VCaP (cell line): ENCODE measurements around the gene ANKRD11.
"Not testable (repeated sequence)": the region's sequence is repeated elsewhere in the genome, so short reads cannot be mapped to it uniquely, and the experiment has no call there.

Experiments
- H3K27ac ChIP-seq: fragments of 450-650 bp; 2 replicates; pipeline ENCODE4 v1.5.1; 2017
- TF ChIP-seq, protein P1 (sequence below): fragments of 450-650 bp; conservative IDR thresholded peaks from 2 replicates; pipeline ENCODE4 v1.5.1; 2017; ENCODE audit warnings: mild to moderate bottlenecking, moderate library complexity

The ANKRD11 gene

GRCh38 chr16:89385712-89386111 is 104.6 kb downstream of the ANKRD11 start:
- TF ChIP-seq, protein P1, sequence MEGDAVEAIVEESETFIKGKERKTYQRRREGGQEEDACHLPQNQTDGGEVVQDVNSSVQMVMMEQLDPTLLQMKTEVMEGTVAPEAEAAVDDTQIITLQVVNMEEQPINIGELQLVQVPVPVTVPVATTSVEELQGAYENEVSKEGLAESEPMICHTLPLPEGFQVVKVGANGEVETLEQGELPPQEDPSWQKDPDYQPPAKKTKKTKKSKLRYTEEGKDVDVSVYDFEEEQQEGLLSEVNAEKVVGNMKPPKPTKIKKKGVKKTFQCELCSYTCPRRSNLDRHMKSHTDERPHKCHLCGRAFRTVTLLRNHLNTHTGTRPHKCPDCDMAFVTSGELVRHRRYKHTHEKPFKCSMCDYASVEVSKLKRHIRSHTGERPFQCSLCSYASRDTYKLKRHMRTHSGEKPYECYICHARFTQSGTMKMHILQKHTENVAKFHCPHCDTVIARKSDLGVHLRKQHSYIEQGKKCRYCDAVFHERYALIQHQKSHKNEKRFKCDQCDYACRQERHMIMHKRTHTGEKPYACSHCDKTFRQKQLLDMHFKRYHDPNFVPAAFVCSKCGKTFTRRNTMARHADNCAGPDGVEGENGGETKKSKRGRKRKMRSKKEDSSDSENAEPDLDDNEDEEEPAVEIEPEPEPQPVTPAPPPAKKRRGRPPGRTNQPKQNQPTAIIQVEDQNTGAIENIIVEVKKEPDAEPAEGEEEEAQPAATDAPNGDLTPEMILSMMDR, result no peak
- no peak overlapping the region for H3K27ac ChIP-seq

- TF ChIP-seq, protein P1, result no peak
- no peak overlapping the region for H3K27ac ChIP-seq
These were observed 106.1 kb downstream of the ANKRD11 start for GRCh38 chr16:89384282-89384681.

GRCh38 chr16:89383095-89384003 is 107.0 kb downstream of the ANKRD11 start:
- no peak overlapping the region for H3K27ac ChIP-seq
- TF ChIP-seq, protein P1, result no peak

DNA sequence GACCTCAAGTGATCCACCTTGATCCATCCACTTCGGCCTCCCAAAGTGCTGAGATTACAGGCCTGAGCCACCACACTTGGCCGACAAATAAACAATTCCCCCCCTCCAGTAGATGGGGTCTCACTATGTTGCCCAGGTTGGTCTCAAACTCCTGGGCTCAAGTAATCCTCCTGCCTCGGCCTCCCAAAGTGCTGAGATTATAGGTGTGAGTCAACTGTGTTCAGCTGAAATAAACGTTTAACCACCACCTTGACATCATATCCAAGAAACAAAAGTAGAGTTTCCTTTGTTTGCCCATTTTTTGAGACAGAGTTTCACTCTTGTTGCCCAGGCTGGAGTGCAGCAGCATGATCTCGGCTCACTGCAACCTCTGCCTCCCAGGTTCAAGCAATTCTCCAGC is 107.8 kb downstream of the ANKRD11 start:
- not testable (repeated sequence) for H3K27ac ChIP-seq

GRCh38 chr16:89381788-89382187 is 108.6 kb downstream of the ANKRD11 start:
- TF ChIP-seq, protein P1, result no peak
- no peak overlapping the region for H3K27ac ChIP-seq

- H3K27ac ChIP-seq, result no peak overlapping the region
- TF ChIP-seq, protein P1, result no peak
These were observed 109.7 kb downstream of the ANKRD11 start for GRCh38 chr16:89380681-89381080.

GRCh38 chr16:89378947-89379771 is 111.2 kb downstream of the ANKRD11 start:
- H3K27ac ChIP-seq, result no peak overlapping the region
- TF ChIP-seq, protein P1, result no peak
